22Rv1 (cell line): ENCODE results near the gene LSM4.

ENCODE experiments used
- CTCF ChIP-seq: fragments of 450-650 bp; IDR thresholded peaks from 2 replicates; pipeline ENCODE4 v1.5.1; 2017; ENCODE audit warnings: mild to moderate bottlenecking
- ZFX ChIP-seq: fragments of 450-650 bp; IDR thresholded peaks from 2 replicates; pipeline ENCODE4 v1.6.1; 2017; ENCODE audit warnings: antibody characterized with exemption, borderline replicate concordance

GRCh38 chr19:18262144-18262543 lies 60.7 kb downstream of the LSM4 start:
- TF ChIP-seq CTCF (no peak), ZFX (no peak)
